ENCODE results near the gene CCR7. TPM values are rescaled to one million over a fixed set of nuclear protein-coding genes. Genes with fewer than 3 reads are reported as not detected.

CCR7 gene
- total RNA-seq, 1 donor from 2014 or later: not detected

- DNase-seq (ENCODE audit: low read depth) (peak; percentile 83), FAIRE-seq (no peak)
- H2AFZ ChIP-seq (ENCODE audit: low read depth, low read length): peak overlapping the region; percentile 3
- H4K20me1 ChIP-seq (ENCODE audit: insufficient read depth, low read length): no peaks in the 10 kb centered on the region
- H3K79me2 ChIP-seq (ENCODE audit: insufficient read depth, low read length): no peaks in the 10 kb centered on the region
- H3K36me3 ChIP-seq (ENCODE audit: insufficient read depth, low read length): no peaks in the 10 kb centered on the region
- TF ChIP-seq EZH2 (IDR thresholded peaks at IDR 0.05; ENCODE audit: insufficient read depth, low read length) (no peak), CTCF (IDR thresholded peaks at IDR 0.05; ENCODE audit: insufficient read depth, low read depth, low read length) (no peak)
- no peaks in the 10 kb centered on the region for H3K9me3 ChIP-seq (ENCODE audit: insufficient read depth, low read depth, low read length)
- H3K27ac Mint-ChIP-seq (ENCODE audit: unreplicated experiment): no peak overlapping the region
- no peaks in the 10 kb centered on the region for H3K36me3 Mint-ChIP-seq (ENCODE audit: low read depth, unreplicated experiment)
- peak overlapping the region; percentile 99 for H3K27ac ChIP-seq (ENCODE audit: low read depth, low read length)
- no peak overlapping the region for H3K4me3 Mint-ChIP-seq (ENCODE audit: unreplicated experiment)
- no peaks in the 10 kb centered on the region for H3K27me3 ChIP-seq (ENCODE audit: insufficient read depth, low read length)
- peak overlapping the region; percentile 86 for H3K9ac ChIP-seq (ENCODE audit: low read length)
- peaks cover 3% of the 10 kb centered on the region for H3K9me3 Mint-ChIP-seq (ENCODE audit: unreplicated experiment)
- peaks cover 20% of the 10 kb centered on the region for H3K27me3 Mint-ChIP-seq (ENCODE audit: low read depth, unreplicated experiment)
- peak overlapping the region; percentile 78 for H3K4me2 ChIP-seq (ENCODE audit: low read length)
- no peak overlapping the region for H3K4me3 ChIP-seq (ENCODE audit: insufficient read depth, low read depth, low read length)
- peaks cover 27% of the 10 kb centered on the region for H3K4me1 Mint-ChIP-seq (ENCODE audit: low read depth, unreplicated experiment)
- H3K4me1 ChIP-seq (ENCODE audit: insufficient read depth, low read length): peaks cover 59% of the 10 kb centered on the region
Observed at GRCh38 chr17:40548982-40549685, 16.1 kb downstream of the CCR7 start.

GRCh38 chr17:40548491-40548981 is 16.7 kb downstream of the CCR7 start:
- no peak overlapping the region for H2AFZ ChIP-seq (ENCODE audit: low read depth, low read length)

More at GRCh38 chr17:40548491-40548981, 16.7 kb downstream of the CCR7 start:
- no peaks in the 10 kb centered on the region for H3K36me3 ChIP-seq (ENCODE audit: insufficient read depth, low read length)
- no peak overlapping the region for H3K4me3 ChIP-seq (ENCODE audit: insufficient read depth, low read depth, low read length)
- no peaks in the 10 kb centered on the region for H4K20me1 ChIP-seq (ENCODE audit: insufficient read depth, low read length)
- no peaks in the 10 kb centered on the region for H3K9me3 ChIP-seq (ENCODE audit: insufficient read depth, low read depth, low read length)
- Mint-ChIP-seq H3K4me1 (ENCODE audit: low read depth, unreplicated experiment) (peaks cover 22% of the 10 kb centered on the region), H3K27ac (ENCODE audit: unreplicated experiment) (no peak overlapping the region), H3K9me3 (ENCODE audit: unreplicated experiment) (peaks cover 3% of the 10 kb centered on the region), H3K4me3 (ENCODE audit: unreplicated experiment) (no peak overlapping the region), H3K36me3 (ENCODE audit: low read depth, unreplicated experiment) (no peaks in the 10 kb centered on the region), H3K27me3 (ENCODE audit: low read depth, unreplicated experiment) (peaks cover 15% of the 10 kb centered on the region)
- TF ChIP-seq EZH2 (IDR thresholded peaks at IDR 0.05; ENCODE audit: insufficient read depth, low read length) (no peak), CTCF (IDR thresholded peaks at IDR 0.05; ENCODE audit: insufficient read depth, low read depth, low read length) (no peak)
- H3K27me3 ChIP-seq (ENCODE audit: insufficient read depth, low read length): no peaks in the 10 kb centered on the region
- no peak overlapping the region for H3K4me2 ChIP-seq (ENCODE audit: low read length)
- peak overlapping the region; percentile 86 for H3K9ac ChIP-seq (ENCODE audit: low read length)
- DNase-seq (ENCODE audit: low read depth) (no peak), FAIRE-seq (no peak)
- H3K27ac ChIP-seq (ENCODE audit: low read depth, low read length): peak overlapping the region; percentile 99
- peaks cover 53% of the 10 kb centered on the region for H3K4me1 ChIP-seq (ENCODE audit: insufficient read depth, low read length)
- no peaks in the 10 kb centered on the region for H3K79me2 ChIP-seq (ENCODE audit: insufficient read depth, low read length)

All from astrocyte (in vitro differentiated cells and primary cell).